Renal cortical epithelial cell (primary cell): ENCODE data around the gene TPSB2. TPM values are rescaled to one million over a fixed set of nuclear protein-coding genes. Genes with fewer than 3 reads are reported as not detected.
"Not testable (repeated sequence)": the region's sequence is repeated elsewhere in the genome, so short reads cannot be mapped to it uniquely, and the experiment has no call there.

Experiments
- DNase-seq: peaks from one replicate; pipeline ENCODE4 v3.0.0-alpha.2; 2011; ENCODE audit warnings: low read depth
- total RNA-seq: library from RNA; depleted of rRNA; stranded (reverse); fragments of >200 nt; gene quantifications from 2 replicates; pipeline ENCODE4 v1.2.3, GENCODE V29; 2014

Gene TPSB2
- total RNA-seq, 1 donor from 2014 or later, result not detected

GRCh38 chr16:1261131-1261892, 31.3 kb upstream of the TPSB2 start:
- no peak for DNase-seq

GRCh38 chr16:1260101-1260680, 30.2 kb upstream of the TPSB2 start:
- DNase-seq, result no peak

DNA sequence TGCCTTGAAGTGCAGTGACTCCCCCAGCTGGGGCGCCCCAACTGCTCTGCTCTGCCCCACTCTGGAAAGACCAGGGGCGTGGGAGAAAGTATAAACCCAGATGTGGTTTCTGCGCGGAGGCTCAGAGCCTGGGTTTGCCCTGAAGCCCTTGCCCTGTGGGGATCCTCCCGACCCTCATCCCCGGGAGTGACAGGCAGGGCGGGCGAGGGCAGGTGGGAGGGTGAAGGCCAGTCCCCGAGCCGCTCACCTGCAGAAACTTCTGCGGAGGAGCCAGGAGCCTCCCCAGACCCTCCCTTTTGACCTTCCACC, 29.7 kb upstream of the TPSB2 start:
- DNase-seq, result no peak

- DNase-seq, result no peak
These were observed 29.1 kb upstream of the TPSB2 start for GRCh38 chr16:1258906-1259759.

- DNase-seq, result no peak
These were observed 28.2 kb upstream of the TPSB2 start for GRCh38 chr16:1258225-1258600.

GRCh38 chr16:1257561-1258224, 27.7 kb upstream of the TPSB2 start:
- no peak for DNase-seq

DNA sequence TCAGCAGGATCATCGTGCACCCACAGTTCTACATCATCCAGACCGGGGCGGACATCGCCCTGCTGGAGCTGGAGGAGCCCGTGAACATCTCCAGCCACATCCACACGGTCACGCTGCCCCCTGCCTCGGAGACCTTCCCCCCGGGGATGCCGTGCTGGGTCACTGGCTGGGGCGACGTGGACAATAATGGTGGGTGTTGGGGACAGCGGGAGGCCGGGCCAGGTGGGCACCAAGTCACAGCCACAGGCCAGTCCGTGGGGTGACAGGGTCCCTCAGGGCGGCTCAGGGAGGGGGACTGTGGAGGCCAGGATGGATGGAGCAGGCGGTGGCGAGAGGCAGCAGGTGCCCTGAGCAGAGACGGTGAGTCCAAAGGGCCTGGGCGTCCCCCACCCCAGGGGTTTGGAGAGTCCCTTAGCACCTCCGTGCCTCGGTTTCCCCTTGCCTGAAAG, 26.9 kb upstream of the TPSB2 start:
- no peak for DNase-seq

- not testable (repeated sequence) for DNase-seq
These were observed 26.4 kb upstream of the TPSB2 start for GRCh38 chr16:1256296-1256873.

GRCh38 chr16:1255276-1256122, 25.5 kb upstream of the TPSB2 start, which contains the start of gene TPSD1:
TSS of gene TPSD1 (plus strand) at chr16:1256069. CDS start at chr16:1256281, 212 bp downstream.
- not testable (repeated sequence) for DNase-seq

DNA sequence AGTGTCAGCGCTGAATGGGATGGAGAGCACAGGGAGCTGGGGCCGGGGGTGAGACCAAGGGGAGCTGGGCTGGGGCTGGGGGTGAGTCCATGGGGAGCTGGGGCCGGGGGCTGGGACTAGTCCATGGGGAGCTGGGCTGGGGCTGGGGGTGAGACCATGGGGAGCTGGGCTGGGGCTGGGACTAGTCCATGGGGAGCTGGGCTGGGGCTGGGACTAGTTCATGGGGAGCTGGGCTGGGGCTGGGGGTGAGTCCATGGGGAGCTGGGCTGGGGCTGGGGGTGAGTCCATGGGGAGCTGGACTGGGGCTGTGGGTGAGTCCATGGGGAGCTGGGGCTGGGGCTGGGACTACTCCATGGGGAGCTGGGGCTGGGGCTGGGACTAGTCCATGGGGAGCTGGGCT, 24.8 kb upstream of the TPSB2 start:
- not testable (repeated sequence) for DNase-seq

- not testable (repeated sequence) for DNase-seq
These were observed 23.8 kb upstream of the TPSB2 start for GRCh38 chr16:1253701-1254364.

- not testable (repeated sequence) for DNase-seq
These were observed 19.2 kb upstream of the TPSB2 start for GRCh38 chr16:1249031-1249755.

DNA sequence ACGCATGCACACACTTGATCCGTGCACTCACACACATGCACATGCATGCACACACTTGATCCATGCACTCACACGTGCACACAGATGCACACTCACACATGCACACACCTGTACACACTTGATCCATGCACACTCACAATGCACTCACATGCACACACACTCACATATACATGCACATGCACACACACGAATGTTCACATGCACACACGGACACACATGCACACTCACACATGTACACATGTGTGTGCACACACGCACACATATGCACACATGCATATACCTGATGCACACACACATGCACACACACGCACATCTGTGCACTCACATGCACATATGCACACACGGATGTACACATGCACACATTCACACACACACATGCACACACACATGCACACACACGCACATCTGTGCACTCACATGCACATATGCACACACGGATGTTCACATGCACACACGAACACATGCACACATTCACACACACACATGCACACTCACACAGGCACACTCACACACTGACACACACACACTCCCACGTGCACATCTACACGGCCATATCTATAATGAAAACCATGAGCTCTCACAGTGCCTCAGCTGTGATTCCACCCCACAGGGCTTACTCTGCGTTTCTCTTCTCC, 18.0 kb upstream of the TPSB2 start:
- DNase-seq, result not testable (repeated sequence)

DNA sequence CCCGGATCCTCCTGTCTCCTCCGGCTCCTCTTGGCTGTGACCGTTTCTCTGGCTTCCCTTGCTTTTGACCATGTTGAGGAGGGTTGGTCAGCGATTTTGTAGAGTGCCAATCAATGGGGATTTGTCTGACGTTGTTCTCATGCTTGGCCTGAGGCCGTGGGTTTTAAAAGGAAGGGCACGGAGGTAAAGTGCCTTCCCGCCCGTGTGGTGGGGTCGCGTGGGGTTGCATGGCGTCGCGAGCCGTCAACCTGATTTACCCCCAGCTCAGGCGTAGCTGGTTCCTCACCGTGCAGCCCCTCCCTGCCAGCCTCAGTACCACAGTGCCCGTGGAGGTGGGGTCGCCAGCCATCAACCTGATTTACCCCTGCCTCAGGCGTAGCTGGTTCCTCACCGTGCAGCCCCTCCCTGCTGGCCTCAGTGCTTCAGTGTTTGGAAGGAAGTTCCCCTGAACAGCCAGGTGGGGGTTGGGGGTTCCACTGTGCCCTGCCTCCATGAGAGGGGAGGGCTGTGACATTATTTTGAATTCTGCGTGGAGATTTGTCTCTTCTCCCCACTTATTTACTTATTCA, 15.6 kb upstream of the TPSB2 start:
- no peak for DNase-seq

- no peak for DNase-seq
These were observed 14.9 kb upstream of the TPSB2 start for GRCh38 chr16:1244881-1245280.

DNA sequence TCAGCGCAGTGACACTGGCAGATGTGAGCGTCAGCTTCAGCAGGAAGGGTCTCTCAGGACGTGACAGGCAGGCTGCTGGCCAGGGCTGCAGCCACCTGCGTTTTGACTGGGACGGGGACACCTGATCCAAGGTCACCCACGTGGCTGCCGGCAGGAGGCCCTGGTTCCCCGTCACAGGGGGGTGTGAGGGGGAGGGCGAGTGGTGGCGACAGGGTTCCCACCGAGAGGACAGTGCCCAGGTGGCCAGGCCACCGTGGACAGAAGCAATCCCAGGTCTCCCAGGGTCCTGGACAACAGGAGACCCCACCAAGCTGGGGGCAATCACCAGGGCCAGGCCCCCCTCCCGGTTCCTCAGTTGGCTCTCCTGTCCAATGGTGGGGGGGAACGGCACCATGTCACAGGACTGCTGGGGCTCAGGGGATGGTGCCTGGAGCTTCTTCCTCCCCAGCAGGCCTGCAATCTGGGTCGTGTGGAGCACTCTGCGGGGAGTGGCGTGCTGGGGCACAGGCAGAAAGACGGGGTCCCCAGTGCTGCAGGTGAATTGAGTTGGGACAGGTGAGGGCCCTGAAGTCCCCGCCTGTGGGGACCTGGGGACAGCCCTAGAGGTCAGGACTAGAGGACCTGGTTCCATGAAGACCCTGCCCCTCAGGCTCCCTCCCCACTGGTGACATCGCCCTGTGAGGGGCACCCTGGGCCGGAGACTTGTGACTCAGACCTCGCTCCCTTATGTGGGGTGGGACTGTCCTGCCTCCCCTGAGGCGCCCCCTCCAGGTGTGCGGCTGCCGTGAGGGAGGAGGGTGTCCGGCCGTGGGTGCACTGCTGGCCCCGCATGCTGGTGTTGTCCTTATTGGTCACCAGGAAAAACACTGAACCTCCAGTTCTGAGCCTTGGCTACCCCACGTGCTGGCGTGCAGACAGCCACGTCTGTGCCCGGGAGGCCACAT, 14.2 kb upstream of the TPSB2 start:
- DNase-seq, result not testable (repeated sequence)

GRCh38 chr16:1243363-1243762, 13.4 kb upstream of the TPSB2 start:
- not testable (repeated sequence) for DNase-seq
